GM18505 (cell line): Measurements from ENCODE around the gene FARS2.

ENCODE experiments used
- ATAC-seq: cut with Tn5 transposase; IDR thresholded peaks from one replicate; pipeline ENCODE4 v1.9.1; 2021; ENCODE audit not compliant: unreplicated experiment
- POLR2A ChIP-seq: IDR thresholded peaks from 4 replicates; pipeline ENCODE4 v1.6.1; 2011; ENCODE audit warnings: borderline replicate concordance; ENCODE audit not compliant: insufficient read depth, insufficient read length; ENCODE audit errors: extremely low read depth

The FARS2 gene

DNA sequence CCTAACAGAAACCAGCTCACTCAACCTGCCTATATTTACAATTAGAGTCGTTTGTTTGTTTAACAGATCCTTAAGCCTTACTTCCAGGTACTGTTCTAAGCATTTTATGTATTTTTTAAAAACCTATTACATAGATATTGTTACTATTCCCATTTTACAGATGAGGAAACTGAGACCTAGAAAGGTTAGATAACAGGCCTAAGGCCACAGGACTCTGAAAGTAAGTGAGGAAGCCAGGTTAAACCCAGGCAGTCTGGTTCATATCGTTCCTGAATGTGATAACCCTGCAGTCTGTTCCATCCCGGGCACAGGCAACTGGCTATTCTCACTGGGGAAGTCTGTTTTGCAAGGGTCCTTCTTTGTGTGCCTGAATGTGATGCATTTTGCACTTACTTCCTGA is 322.2 kb downstream of the FARS2 start:
- no peak for TF ChIP-seq POLR2A

GRCh38 chr6:5584078-5584482 is 322.8 kb downstream of the FARS2 start:
- no peak for ATAC-seq

More for the DNA sequence above, 322.2 kb downstream of the FARS2 start:
- no peak for ATAC-seq

DNA sequence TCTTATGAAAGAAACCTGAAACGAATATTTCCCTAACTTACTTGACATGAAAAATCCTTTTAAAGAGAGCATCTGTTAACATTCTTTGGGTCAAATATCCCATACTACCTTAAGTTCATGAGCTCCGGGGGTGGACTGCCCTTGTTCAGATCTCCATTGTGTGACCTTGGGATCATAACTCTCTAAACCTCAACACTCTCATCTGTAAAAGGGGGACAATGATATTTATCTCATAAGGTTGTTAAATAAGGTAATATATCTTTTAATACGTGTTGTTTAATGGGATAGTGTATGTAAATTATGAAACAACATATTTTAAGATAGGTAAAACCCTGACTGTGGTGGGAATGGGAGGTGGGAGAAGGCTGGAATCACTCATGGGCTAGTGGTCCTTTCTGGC is 326.3 kb downstream of the FARS2 start:
- TF ChIP-seq POLR2A: no peak
- ATAC-seq: no peak

More at GRCh38 chr6:5584078-5584482, 322.8 kb downstream of the FARS2 start:
- TF ChIP-seq POLR2A: no peak

DNA sequence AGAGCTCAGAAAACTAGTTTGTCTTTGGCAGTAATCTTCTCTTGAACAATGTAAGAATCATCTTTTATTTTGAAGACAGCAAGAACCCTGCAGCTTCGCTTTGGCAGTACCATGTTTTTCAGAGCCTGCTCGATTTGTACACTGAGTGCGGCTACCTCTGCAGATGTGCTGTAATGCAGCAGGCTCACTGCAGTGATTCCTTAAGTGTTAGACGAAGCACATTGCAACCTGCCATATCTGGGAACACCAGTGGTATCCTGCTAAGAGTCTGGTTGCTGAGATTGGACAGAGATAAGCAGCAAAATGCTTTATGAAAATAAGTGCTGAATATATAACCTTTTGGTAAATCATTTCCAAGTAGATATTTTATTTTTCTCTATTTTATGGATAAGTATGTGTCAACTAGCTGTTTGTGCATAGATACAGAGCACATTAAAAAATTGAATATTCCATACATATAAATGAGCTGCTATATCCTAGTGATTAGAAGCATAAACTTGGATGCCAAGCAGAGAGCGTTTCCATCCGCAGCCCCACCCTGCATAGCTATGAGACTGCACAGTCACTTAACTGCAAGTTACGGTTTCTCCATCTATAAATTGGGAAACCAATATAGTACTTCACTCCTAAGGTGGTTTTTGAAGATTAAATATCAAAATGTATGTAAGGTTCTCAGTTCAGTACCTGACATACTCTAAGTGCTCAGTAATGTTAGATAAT is 328.3 kb downstream of the FARS2 start:
- ATAC-seq: no peak
- TF ChIP-seq POLR2A: no peak

DNA sequence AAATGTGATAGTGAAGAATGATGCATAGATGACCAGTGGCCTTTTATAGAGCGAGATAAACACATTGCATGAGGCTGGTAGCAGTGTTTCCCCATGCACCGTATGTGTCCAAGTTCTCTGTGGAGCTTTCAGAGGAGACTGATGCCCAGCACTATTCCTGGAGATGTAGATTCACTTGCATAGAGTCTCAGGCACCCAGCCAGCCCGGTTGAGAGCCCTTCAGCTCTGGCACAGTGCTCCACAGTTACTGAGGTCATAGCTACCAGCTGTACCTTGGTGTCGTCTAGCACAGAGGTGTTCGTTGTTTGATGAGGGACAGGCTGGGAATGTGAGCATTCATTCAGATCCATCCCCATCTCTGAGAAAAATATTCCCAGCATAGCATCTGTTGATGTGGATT is 328.9 kb downstream of the FARS2 start:
- no peak for TF ChIP-seq POLR2A
- ATAC-seq: no peak

DNA sequence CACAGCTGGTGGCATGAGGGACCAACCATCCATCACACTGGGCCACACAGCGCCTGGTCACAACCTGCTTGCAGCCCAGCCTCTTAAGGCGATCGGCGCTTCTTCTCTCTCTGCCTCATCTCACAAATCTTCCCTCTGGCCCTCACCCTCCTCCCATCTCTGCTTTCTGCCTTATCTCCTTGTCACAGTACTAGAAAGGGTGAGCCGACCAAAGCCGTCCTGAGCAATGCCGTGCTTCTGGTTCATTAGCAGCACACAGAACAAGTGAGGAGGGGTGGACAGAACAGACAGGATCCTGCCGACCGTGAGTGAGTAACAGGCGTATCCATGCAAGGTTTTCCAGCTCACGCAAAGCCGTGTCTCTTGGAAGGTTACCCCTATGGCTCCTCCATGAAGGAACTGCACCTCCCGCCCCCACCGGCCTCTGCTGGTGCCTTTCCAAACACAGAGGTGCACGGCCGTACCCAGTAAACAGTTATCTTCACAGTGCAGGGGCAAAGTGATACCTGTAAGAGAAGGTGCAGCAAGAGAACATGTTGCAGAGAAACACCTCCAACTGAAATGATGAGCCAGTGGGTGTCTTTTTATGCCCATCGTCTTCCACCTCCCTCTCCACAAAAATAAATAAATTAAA is 331.7 kb downstream of the FARS2 start:
- no peak for TF ChIP-seq POLR2A
- ATAC-seq: no peak

GRCh38 chr6:5595184-5595583 is 333.9 kb downstream of the FARS2 start:
- ATAC-seq: no peak
- TF ChIP-seq POLR2A: no peak

GRCh38 chr6:5597413-5597812 is 336.1 kb downstream of the FARS2 start:
- no peak for ATAC-seq
- no peak for TF ChIP-seq POLR2A

DNA sequence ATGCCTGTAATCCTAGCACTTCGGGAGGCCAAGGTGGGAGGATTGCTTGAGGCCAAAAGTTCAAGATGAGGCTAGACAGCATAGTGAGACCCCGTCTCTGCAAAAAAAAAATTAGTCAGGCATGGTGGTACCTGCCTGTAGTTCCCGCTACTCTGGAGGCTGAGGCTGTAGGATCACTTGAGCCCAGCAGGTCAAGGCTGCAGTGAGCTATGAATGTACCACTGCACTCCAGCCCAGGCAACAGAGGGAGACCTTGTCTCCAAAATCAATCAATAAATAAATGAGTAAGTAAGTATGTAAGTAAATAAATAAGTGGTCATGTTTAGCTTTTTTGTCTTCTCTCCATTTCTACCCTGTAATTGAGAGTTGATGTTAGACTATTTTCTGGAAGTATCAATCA is 336.8 kb downstream of the FARS2 start:
- no peak for TF ChIP-seq POLR2A
- no peak for ATAC-seq

- no peak for ATAC-seq
- TF ChIP-seq POLR2A: no peak
Measured at GRCh38 chr6:5599127-5599526, 337.8 kb downstream of the FARS2 start.

GRCh38 chr6:5605937-5606336 is 344.6 kb downstream of the FARS2 start:
- no peak for TF ChIP-seq POLR2A
- ATAC-seq: no peak

DNA sequence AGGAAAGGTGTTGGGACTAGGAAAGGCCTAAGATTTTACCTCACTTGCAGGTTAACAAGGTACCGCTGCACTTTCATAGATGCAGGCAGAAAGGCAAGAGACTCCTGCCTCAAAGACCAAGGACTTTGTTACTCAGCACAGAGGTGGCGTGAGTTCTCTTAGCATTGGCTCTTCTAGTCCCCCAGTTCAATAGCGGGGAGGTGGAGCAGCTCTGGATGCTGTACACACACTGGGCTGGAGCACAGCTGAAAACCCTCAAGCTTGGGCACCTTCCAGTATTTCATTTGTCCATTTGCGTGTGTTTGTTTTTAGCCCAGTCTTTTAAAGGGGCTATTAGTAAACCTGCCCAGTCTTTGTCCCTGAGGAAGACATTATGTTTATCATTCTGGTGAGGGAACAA is 345.2 kb downstream of the FARS2 start:
- ATAC-seq: no peak
- no peak for TF ChIP-seq POLR2A

GRCh38 chr6:5610640-5611039 is 349.3 kb downstream of the FARS2 start:
- TF ChIP-seq POLR2A: no peak
- ATAC-seq: no peak

GRCh38 chr6:5617179-5617578 is 355.9 kb downstream of the FARS2 start:
- no peak for ATAC-seq
- TF ChIP-seq POLR2A: no peak
